GM06990 (cell line): ENCODE measurements around the gene TRABD.

Experiments
- DNase-seq: peaks from one replicate; pipeline ENCODE4 v3.0.0-alpha.2; 2011; ENCODE audit not compliant: insufficient read length; ENCODE audit errors: extremely low read depth
- H3K27me3 ChIP-seq: replicated peaks from 2 replicates; pipeline ENCODE4 v1.6.0; 2011; ENCODE audit warnings: low read length; ENCODE audit not compliant: control insufficient read depth, insufficient read depth
- H3K36me3 ChIP-seq: 2 replicates; pipeline ENCODE4 v1.5.1; 2011; ENCODE audit warnings: low read length; ENCODE audit not compliant: control insufficient read depth, insufficient read depth
- H3K4me3 ChIP-seq: replicated peaks from 2 replicates; pipeline ENCODE4 v1.5.1; 2011; ENCODE audit warnings: low read depth, mild to moderate bottlenecking, control low read depth, low read length
- CTCF ChIP-seq: IDR thresholded peaks from 2 replicates; pipeline ENCODE4 v1.5.1; 2011; ENCODE audit warnings: low read length, control low read depth, mild to moderate bottlenecking, inconsistent platforms; ENCODE audit not compliant: insufficient read depth, poor library complexity, severe bottlenecking

Gene TRABD

GRCh38 chr22:50246242-50247175 is 60.8 kb downstream of the TRABD start:
- Histone ChIP-seq H3K27me3 (no peaks in the 10 kb centered on the region), H3K4me3 (no peak overlapping the region; the same call in 1 of the 2 replicates), H3K36me3 (peaks cover 19% of the 10 kb centered on the region)
- DNase-seq: no peak
- no peak for TF ChIP-seq CTCF

- peak; percentile 71 for DNase-seq
- no peaks in the 10 kb centered on the region for H3K27me3 ChIP-seq
- TF ChIP-seq CTCF: no peak
- H3K4me3 ChIP-seq: no peak overlapping the region
- peaks cover 19% of the 10 kb centered on the region for H3K36me3 ChIP-seq
These were observed 62.0 kb downstream of the TRABD start for GRCh38 chr22:50247748-50248147.

- no peak for TF ChIP-seq CTCF
- H3K36me3 ChIP-seq: peaks cover 20% of the 10 kb centered on the region
- H3K27me3 ChIP-seq: no peaks in the 10 kb centered on the region
- H3K4me3 ChIP-seq: no peak overlapping the region
- DNase-seq: no peak
These were observed 62.7 kb downstream of the TRABD start for GRCh38 chr22:50248196-50249081.
